Mesothelial cell of epicardium (in vitro differentiated cells): ENCODE results near the gene ATXN7L3B. TPM values are rescaled to one million over a fixed set of nuclear protein-coding genes. Genes with fewer than 3 reads are reported as not detected.
"Not testable (repeated sequence)": the region's sequence is repeated elsewhere in the genome, so short reads cannot be mapped to it uniquely, and the experiment has no call there.

Experiments used
- DNase-seq, 2 experiments: peaks; one replicate each; pipeline ENCODE4 v3.0.0; 2021; ENCODE audit warnings: low spot score in 2 of 2; ENCODE audit not compliant: unreplicated experiment in 2 of 2
- H3K27ac Mint-ChIP-seq: 2 replicates; pipeline ENCODE4 v1.8.0; 2021; ENCODE audit warnings: mixed read lengths
- H3K27me3 Mint-ChIP-seq: 2 replicates; pipeline ENCODE4 v1.8.0; 2021; ENCODE audit warnings: low read depth, mixed read lengths
- H3K36me3 Mint-ChIP-seq: 2 replicates; pipeline ENCODE4 v1.8.0; 2021; ENCODE audit warnings: mixed read lengths
- H3K4me1 Mint-ChIP-seq: 2 replicates; pipeline ENCODE4 v1.8.0; 2021; ENCODE audit warnings: mixed read lengths
- H3K4me3 Mint-ChIP-seq: 2 replicates; pipeline ENCODE4 v1.8.0; 2021; ENCODE audit warnings: mild to moderate bottlenecking, moderate library complexity, mixed read lengths
- H3K9me3 Mint-ChIP-seq: 2 replicates; pipeline ENCODE4 v1.8.0; 2021; ENCODE audit warnings: mixed read lengths
- total RNA-seq: library from RNA; stranded (reverse); gene quantifications from 3 replicates; pipeline ENCODE4 v1.2.1, GENCODE V29; 2021
- TF ChIP-seq, protein P1 (sequence below): fragments of 200-600 bp; sonication (generic); IDR thresholded peaks from one replicate; pipeline ENCODE4 v1.5.0; 2021; ENCODE audit warnings: antibody characterized with exemption; ENCODE audit not compliant: unreplicated experiment

The ATXN7L3B gene
- total RNA-seq, 1 donor from 2014 or later, result 73.5 TPM

DNA sequence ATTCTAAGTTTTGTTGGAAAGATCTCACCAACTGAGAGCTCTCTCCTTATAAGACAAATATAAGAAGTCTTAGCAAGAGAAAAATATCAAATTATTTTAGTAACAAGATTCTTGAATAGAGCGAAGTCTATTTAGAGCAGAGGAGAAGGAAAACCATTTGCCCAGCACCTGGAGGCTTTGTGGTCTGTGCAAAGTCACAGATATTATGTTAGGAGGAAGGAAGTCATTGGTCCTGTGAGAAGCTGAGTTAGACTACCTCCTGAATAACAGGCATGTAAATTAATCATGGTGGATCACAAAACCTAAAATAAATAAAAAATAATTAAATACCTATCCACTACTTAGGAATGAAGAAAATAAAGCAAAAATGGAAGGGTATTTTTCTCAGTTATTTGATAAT lies 38.4 kb upstream of the ATXN7L3B start:
- TF ChIP-seq, protein P1, sequence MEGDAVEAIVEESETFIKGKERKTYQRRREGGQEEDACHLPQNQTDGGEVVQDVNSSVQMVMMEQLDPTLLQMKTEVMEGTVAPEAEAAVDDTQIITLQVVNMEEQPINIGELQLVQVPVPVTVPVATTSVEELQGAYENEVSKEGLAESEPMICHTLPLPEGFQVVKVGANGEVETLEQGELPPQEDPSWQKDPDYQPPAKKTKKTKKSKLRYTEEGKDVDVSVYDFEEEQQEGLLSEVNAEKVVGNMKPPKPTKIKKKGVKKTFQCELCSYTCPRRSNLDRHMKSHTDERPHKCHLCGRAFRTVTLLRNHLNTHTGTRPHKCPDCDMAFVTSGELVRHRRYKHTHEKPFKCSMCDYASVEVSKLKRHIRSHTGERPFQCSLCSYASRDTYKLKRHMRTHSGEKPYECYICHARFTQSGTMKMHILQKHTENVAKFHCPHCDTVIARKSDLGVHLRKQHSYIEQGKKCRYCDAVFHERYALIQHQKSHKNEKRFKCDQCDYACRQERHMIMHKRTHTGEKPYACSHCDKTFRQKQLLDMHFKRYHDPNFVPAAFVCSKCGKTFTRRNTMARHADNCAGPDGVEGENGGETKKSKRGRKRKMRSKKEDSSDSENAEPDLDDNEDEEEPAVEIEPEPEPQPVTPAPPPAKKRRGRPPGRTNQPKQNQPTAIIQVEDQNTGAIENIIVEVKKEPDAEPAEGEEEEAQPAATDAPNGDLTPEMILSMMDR, result no peak
- Mint-ChIP-seq H3K4me1 (no peaks in the 10 kb centered on the region), H3K36me3 (no peaks in the 10 kb centered on the region), H3K27me3 (no peaks in the 10 kb centered on the region), H3K27ac (no peak overlapping the region), H3K9me3 (peaks cover 4% of the 10 kb centered on the region), H3K4me3 (no peak overlapping the region)
- DNase-seq, result no peak

DNA sequence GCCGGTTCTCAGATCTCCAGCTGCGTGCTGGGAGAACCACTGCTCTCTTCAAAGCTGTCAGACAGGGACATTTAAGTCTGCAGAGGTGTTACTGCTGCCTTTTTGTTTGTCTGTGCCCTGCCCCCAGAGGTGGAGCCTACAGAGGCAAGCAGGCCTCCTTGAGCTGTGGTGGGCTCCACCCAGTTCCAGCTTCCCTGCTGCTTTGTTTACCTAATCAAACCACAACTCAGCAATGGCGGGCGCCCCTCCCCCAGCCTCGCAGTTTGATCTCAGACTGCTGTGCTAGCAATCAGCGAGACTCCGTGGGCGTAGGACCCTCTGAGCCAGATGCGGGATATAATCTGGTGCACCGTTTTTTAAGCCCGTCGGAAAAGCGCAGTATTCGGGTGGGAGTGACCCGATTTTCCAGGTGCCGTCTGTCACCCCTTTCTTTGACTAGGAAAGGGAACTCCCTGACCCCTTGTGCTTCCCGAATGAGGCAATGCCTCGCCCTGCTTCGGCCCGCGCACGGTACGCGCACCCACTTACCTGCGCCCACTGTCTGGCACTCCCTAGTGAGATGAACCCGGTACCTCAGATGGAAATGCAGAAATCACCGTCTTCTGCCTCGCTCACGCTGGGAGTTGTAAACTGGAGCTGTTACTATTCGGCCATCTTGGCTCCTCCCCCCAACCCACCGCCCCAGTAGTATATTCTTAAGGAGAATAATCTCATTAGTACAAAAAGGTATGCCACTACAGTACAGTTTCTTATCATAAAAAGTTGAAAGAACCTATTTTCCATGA lies 28.6 kb upstream of the ATXN7L3B start:
- not testable (repeated sequence) for H3K27me3 Mint-ChIP-seq, DNase-seq, H3K4me1 Mint-ChIP-seq, H3K36me3 Mint-ChIP-seq, H3K9me3 Mint-ChIP-seq
- Mint-ChIP-seq H3K27ac (peak overlapping the region; percentile 66), H3K4me3 (peak overlapping the region; percentile 72)

DNA sequence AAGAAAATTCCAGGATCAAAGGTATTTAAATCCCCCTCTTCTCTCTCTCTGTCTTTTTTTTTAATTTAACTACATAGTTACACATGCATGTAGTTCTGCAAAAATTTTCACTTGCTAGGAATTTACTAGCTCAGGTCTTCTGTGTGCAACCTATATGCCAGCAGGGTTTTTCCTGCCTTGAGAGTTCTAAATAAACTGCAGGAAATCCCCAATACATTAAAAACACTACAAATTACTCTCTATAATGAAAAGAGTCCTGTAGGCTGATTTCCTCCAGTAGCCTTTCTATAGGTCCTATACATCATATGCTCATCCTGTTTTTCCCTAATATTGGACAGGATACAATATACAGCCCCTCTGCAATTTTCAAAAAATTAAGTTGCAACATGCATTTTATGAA lies 27.7 kb upstream of the ATXN7L3B start:
- no peaks in the 10 kb centered on the region for H3K36me3 Mint-ChIP-seq
- no peak overlapping the region for H3K27ac Mint-ChIP-seq
- no peak for DNase-seq
- H3K4me3 Mint-ChIP-seq, result no peak overlapping the region
- TF ChIP-seq, protein P1, result no peak
- H3K27me3 Mint-ChIP-seq, result no peaks in the 10 kb centered on the region
- H3K4me1 Mint-ChIP-seq, result no peaks in the 10 kb centered on the region
- H3K9me3 Mint-ChIP-seq, result peaks cover 3% of the 10 kb centered on the region

DNA sequence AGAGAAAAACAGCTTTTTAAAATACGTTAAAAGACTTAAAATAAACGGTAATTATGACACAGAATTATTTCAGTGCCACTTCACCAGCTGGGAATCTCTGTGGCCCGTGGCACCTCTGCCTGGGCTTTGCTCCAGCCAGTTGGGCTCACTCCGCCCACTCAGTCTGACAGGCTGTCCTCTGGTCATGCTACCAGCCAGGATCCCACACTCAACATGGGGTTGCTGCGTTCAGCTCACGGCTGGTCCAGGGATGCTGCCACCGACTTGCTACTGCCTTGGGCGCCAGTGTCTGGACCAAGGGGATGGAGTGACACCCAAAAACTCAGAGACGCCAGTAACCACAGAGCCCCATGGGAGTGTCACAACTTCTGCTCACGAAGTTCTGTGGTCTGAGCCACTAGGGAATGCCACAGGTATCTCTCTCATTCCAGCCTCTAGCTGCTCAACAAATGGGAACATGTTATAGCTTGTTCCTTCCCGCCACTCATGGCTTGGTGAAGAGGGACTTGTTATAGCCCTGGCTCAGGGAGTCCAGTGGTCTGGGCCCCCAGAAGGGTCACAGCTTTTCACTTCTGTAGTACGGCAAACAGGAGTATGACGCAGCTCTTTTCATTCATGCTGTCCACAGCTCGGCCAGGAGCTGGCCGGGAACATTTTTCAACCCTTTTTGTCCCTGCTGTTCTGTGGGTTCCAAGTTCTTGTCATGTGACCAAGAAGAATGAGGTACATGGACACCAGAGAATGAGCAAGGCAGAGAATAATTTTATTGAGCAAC lies 23.4 kb upstream of the ATXN7L3B start:
- peaks cover 12% of the 10 kb centered on the region for H3K27me3 Mint-ChIP-seq
- TF ChIP-seq, protein P1, result no peak
- no peaks in the 10 kb centered on the region for H3K4me1 Mint-ChIP-seq
- H3K9me3 Mint-ChIP-seq, result no peaks in the 10 kb centered on the region
- H3K27ac Mint-ChIP-seq, result no peak overlapping the region
- no peak for DNase-seq
- no peak overlapping the region for H3K4me3 Mint-ChIP-seq
- H3K36me3 Mint-ChIP-seq, result no peaks in the 10 kb centered on the region

DNA sequence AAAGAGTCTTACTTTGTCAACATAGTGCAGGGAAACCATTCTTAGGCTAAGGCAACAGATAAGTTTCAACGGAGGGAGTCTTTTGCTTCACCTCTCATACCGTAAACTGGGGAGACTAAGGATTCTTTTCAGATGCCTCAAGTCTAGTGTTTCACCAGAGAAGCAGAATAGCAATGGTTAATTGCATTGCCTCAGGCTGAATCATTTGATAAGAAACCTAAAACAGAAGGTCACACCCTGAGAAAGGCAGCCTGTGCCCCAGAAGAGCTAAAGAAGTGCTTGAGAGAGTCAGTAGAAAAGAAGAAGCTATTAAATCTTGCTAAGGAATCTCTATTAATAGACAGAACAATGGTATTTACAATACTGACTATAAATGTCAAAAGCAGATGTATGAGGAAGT lies 21.8 kb upstream of the ATXN7L3B start:
- DNase-seq, result no peak
- peaks cover 13% of the 10 kb centered on the region for H3K27me3 Mint-ChIP-seq
- H3K9me3 Mint-ChIP-seq, result no peaks in the 10 kb centered on the region
- no peaks in the 10 kb centered on the region for H3K4me1 Mint-ChIP-seq
- H3K4me3 Mint-ChIP-seq, result no peak overlapping the region
- H3K27ac Mint-ChIP-seq, result no peak overlapping the region
- H3K36me3 Mint-ChIP-seq, result no peaks in the 10 kb centered on the region
- TF ChIP-seq, protein P1, result no peak

DNA sequence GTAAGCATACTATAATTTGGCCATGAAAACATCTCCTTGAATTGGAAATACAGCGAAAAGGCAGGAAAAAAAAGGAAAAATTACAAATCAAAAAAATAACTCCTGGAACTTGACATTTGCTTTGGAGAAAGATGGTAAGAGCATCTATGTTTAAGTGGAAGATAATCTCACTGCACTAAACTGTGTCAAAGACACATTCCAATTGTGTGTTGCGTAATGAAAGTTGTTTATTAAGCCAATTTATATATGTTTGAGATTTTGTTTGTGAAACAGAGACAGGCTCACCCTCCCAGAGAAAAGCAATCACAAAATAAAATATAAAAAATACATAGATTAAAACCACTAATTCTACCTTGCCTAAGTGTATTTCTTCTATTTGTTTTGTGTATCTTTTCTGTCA lies 11.1 kb upstream of the ATXN7L3B start:
- no peaks in the 10 kb centered on the region for H3K36me3 Mint-ChIP-seq
- H3K27ac Mint-ChIP-seq, result no peak overlapping the region
- peaks cover 9% of the 10 kb centered on the region for H3K9me3 Mint-ChIP-seq
- peaks cover 5% of the 10 kb centered on the region for H3K27me3 Mint-ChIP-seq
- no peak for DNase-seq
- no peaks in the 10 kb centered on the region for H3K4me1 Mint-ChIP-seq
- TF ChIP-seq, protein P1, result no peak
- H3K4me3 Mint-ChIP-seq, result no peak overlapping the region
